GM21717 (cell line): ENCODE measurements around the gene RTEL1.
A peak's percentile ranks its signal among the peaks of the same experiment; 100 is the strongest.
"Not testable (repeated sequence)": the region's sequence is repeated elsewhere in the genome, so short reads cannot be mapped to it uniquely, and the experiment has no call there.

Experiments
- ATAC-seq: cut with Tn5 transposase; IDR thresholded peaks from one replicate; pipeline ENCODE4 v1.9.1; 2021; ENCODE audit warnings: mild to moderate bottlenecking, moderate library complexity; ENCODE audit not compliant: unreplicated experiment

Gene RTEL1, protein sequence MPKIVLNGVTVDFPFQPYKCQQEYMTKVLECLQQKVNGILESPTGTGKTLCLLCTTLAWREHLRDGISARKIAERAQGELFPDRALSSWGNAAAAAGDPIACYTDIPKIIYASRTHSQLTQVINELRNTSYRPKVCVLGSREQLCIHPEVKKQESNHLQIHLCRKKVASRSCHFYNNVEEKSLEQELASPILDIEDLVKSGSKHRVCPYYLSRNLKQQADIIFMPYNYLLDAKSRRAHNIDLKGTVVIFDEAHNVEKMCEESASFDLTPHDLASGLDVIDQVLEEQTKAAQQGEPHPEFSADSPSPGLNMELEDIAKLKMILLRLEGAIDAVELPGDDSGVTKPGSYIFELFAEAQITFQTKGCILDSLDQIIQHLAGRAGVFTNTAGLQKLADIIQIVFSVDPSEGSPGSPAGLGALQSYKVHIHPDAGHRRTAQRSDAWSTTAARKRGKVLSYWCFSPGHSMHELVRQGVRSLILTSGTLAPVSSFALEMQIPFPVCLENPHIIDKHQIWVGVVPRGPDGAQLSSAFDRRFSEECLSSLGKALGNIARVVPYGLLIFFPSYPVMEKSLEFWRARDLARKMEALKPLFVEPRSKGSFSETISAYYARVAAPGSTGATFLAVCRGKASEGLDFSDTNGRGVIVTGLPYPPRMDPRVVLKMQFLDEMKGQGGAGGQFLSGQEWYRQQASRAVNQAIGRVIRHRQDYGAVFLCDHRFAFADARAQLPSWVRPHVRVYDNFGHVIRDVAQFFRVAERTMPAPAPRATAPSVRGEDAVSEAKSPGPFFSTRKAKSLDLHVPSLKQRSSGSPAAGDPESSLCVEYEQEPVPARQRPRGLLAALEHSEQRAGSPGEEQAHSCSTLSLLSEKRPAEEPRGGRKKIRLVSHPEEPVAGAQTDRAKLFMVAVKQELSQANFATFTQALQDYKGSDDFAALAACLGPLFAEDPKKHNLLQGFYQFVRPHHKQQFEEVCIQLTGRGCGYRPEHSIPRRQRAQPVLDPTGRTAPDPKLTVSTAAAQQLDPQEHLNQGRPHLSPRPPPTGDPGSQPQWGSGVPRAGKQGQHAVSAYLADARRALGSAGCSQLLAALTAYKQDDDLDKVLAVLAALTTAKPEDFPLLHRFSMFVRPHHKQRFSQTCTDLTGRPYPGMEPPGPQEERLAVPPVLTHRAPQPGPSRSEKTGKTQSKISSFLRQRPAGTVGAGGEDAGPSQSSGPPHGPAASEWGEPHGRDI (N-terminal part only)

GRCh38 chr20:63657937-63658748 is at the start of gene RTEL1:
Gene RTEL1 (plus strand): TSS chr20:63658312. CDS start chr20:63659403, 1,091 bp downstream.
- ATAC-seq: peak; percentile 75

- ATAC-seq: no peak
These were observed 47.3 kb upstream of the RTEL1 start for GRCh38 chr20:63610581-63611435.

- ATAC-seq: no peak
These were observed 46.5 kb upstream of the RTEL1 start for GRCh38 chr20:63611646-63612045.

DNA sequence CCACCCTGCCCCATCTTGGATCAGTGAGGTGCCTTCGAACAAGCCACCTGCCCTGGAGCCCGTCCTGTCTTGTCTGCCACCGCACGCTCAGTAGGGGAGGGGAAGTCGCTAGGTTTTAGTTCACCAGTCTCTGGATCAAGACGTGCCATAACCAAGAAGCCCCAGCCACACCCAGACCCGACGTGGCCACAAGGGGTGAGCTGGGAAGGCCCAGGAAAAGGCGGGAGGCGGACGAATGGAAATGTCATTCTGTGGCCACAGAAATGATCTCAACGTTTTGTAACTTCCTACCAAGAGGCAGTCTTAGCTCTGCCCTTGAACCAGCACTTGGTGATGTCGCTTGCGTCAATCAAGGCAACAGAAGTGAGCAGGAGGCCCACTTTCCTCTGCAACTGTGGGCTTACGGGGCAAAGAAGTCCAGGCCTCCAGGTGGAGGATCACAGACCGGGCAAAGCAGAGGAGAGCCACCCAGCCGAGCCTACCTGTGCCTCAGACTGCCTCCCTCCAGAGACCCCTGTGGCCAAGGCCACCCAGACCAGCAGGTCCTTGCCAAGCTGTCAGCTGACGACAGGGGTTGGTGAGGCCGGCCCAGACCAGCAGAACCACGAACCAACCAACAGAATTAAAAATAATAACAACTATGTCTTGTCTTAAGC is 45.7 kb upstream of the RTEL1 start:
- ATAC-seq: no peak

GRCh38 chr20:63613863-63614594 is 44.1 kb upstream of the RTEL1 start:
- not testable (repeated sequence) for ATAC-seq

GRCh38 chr20:63617092-63617875 is 40.8 kb upstream of the RTEL1 start:
- no peak for ATAC-seq

- no peak for ATAC-seq
These were observed 40.2 kb upstream of the RTEL1 start for GRCh38 chr20:63617876-63618265.

DNA sequence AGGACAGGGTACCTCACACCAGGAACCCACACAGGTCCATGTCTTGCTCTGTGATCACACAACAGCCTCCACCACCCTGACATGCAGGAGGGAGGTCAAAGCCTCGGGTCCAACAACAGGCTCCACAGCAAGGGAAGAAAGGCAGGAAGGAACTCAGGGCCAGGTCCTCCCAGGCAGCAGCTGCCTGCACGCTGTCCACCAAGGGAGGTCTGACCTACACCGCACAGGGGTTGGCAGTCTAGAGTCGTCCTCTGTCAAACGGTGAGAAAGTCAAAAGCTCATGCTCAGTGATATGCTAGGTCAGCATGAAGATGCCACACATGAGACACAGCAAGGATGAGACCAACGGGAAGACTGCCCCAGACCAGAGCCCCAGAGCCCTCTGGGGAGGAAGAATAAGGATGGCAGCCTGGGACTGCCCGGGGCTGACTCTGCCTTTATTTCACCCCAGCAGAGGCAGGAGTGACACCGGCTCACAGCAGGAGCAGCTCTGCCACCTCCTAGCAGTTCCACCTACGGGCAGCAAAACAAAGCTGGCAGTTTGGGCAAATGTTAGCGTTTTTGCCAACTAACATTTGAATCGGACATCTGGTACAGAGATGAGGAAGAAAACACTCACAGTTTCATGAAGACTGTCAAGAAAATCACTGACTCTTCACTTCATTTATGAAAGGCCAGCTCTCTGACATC is 39.7 kb upstream of the RTEL1 start:
- ATAC-seq: no peak

GRCh38 chr20:63619086-63619485 is 39.0 kb upstream of the RTEL1 start:
- no peak for ATAC-seq

DNA sequence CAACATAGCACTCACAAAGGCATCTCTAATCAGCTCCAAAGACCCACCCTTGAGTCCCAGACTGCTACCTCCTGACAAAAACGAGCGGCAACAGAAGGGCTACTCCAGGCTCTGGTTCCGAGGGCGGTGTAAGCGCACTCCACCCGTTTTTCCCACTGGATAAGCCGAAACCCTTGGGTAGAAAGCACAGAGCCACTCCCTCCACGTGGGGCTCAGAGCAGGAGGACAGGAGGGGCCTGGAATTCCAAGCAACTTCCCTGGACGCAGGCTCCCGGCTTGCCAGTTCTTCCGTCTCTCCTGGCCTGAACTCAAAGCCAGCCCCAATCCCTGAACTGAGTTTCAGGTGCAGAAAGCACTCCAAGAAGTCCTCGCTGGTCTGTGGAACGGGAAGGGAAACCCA is 38.6 kb upstream of the RTEL1 start:
- ATAC-seq: no peak

GRCh38 chr20:63620991-63621390 is 37.1 kb upstream of the RTEL1 start:
- no peak for ATAC-seq

- ATAC-seq: no peak
These were observed 36.0 kb upstream of the RTEL1 start for GRCh38 chr20:63622096-63622495.

DNA sequence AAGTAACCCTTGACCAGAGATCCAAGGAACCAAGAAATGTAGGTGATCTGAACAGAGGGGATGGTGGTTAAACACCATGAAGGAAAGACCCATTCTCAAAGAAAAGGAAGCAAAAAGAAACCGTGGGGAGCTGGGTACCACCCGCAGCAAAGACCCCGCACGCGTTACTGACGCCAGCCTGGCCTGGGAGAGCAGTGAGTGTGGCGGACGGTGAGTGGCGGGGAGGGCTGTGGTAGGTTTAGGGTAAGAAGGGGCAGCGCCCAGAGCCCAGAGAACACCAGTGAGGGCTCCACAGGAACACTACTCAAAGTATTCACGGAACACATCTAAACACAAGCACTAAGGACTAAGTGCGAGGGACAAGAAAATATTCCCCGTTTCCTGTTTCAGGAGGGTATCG is 35.4 kb upstream of the RTEL1 start:
- no peak for ATAC-seq

GRCh38 chr20:63624486-63624885 is 33.6 kb upstream of the RTEL1 start:
- ATAC-seq: no peak

GRCh38 chr20:63625771-63626423 is 32.2 kb upstream of the RTEL1 start:
- ATAC-seq: no peak

- peak; percentile 33 for ATAC-seq
These were observed 31.5 kb upstream of the RTEL1 start, which contains the start of gene GMEB2 for GRCh38 chr20:63626424-63627128. Gene GMEB2 (minus strand): TSS chr20:63627101. CDS start chr20:63619397, 7,704 bp downstream.
